CD14-positive monocyte (primary cell): ENCODE data around the gene PRELID3B. TPM values are rescaled to one million over a fixed set of nuclear protein-coding genes. Genes with fewer than 3 reads are reported as not detected.

Source experiments
- DNase-seq, 3 donors: peaks; one replicate each; pipeline ENCODE4 v3.0.0-alpha.2; 2011 to 2022
- H2AFZ ChIP-seq: 2 replicates; pipeline ENCODE4 v1.6.0; 2012; ENCODE audit warnings: mild to moderate bottlenecking, low read depth, low read length, inconsistent platforms; ENCODE audit not compliant: insufficient read depth, poor library complexity, severe bottlenecking
- H3K27ac ChIP-seq, 2 donors: 1 replicate in 1 of 2; 2 replicates in 1 of 2; pipeline ENCODE4 v1.5.1; 2012 to 2013; ENCODE audit warnings: low read length in 2 of 2, control low read depth in 1 of 2, inconsistent platforms in 1 of 2, low read depth in 1 of 2, mild to moderate bottlenecking in 1 of 2
- H3K27me3 ChIP-seq, 2 donors: one replicate each; pipeline versions ENCODE4 v1.6.0 to v1.6.1; 2011 to 2013; ENCODE audit warnings: low read length in 2 of 2; ENCODE audit not compliant: control insufficient read depth in 2 of 2, insufficient read depth in 2 of 2
- H3K36me3 ChIP-seq, 2 donors: replicated peaks in 1 of 2; 1 replicate in 1 of 2; 2 replicates in 1 of 2; pipeline versions ENCODE4 v1.5.1 to v1.6.1; 2012 to 2013; ENCODE audit warnings: low read length in 2 of 2, control low read depth in 1 of 2, inconsistent platforms in 1 of 2, mild to moderate bottlenecking in 1 of 2; ENCODE audit not compliant: insufficient read depth in 2 of 2, control insufficient read depth in 1 of 2
- H3K4me1 ChIP-seq, 2 donors: 1 replicate in 1 of 2; 2 replicates in 1 of 2; pipeline versions ENCODE4 v1.5.1 to v1.6.1; 2012 to 2013; ENCODE audit warnings: low read length in 2 of 2, control low read depth in 1 of 2, inconsistent platforms in 1 of 2, mild to moderate bottlenecking in 1 of 2, moderate library complexity in 1 of 2; ENCODE audit not compliant: insufficient read depth in 2 of 2, control insufficient read depth in 1 of 2
- H3K4me2 ChIP-seq: replicated peaks from 2 replicates; pipeline ENCODE3; 2012; ENCODE audit warnings: low read length, moderate library complexity, mild to moderate bottlenecking; ENCODE audit not compliant: poor library complexity, severe bottlenecking; ENCODE audit errors: extremely low read depth
- H3K4me3 ChIP-seq, 3 experiments: fragments of 200-600 bp in 1 of 3; sonication (generic) in 1 of 3; replicated peaks in 1 of 3; 1 replicate in 2 of 3; 2 replicates in 1 of 3; pipeline ENCODE4 v1.5.1; 2011 to 2013; ENCODE audit warnings: low read length in 3 of 3, mild to moderate bottlenecking in 3 of 3, control low read depth in 2 of 3, low read depth in 2 of 3, inconsistent platforms in 1 of 3, moderate library complexity in 1 of 3
- H3K79me2 ChIP-seq: 2 replicates; pipeline ENCODE4 v1.6.0; 2012; ENCODE audit warnings: mild to moderate bottlenecking, control low read depth, inconsistent platforms, low read length, moderate library complexity; ENCODE audit not compliant: insufficient read depth
- H3K9ac ChIP-seq: 2 replicates; pipeline ENCODE4 v1.6.0; 2017; ENCODE audit warnings: low read length, mild to moderate bottlenecking; ENCODE audit not compliant: insufficient read depth, poor library complexity, severe bottlenecking
- H3K9me3 ChIP-seq, 2 donors: replicated peaks in 1 of 2; 1 replicate in 1 of 2; 2 replicates in 1 of 2; pipeline versions ENCODE4 v1.5.1 to v1.6.1; 2012 to 2013; ENCODE audit warnings: low read length in 2 of 2, control low read depth in 1 of 2; ENCODE audit not compliant: control insufficient read depth in 1 of 2, insufficient read depth in 1 of 2
- H4K20me1 ChIP-seq: 2 replicates; pipeline ENCODE4 v1.6.0; 2012; ENCODE audit warnings: mild to moderate bottlenecking, low read length, control low read depth, moderate library complexity; ENCODE audit not compliant: insufficient read depth
- H3K27ac Mint-ChIP-seq, 7 donors: one replicate each; pipeline ENCODE4 v1.8.0; 2020; ENCODE audit warnings: mild to moderate bottlenecking in 7 of 7, mixed read lengths in 7 of 7, moderate library complexity in 6 of 7, inconsistent platforms in 2 of 7
- H3K27me3 Mint-ChIP-seq, 3 donors: one replicate each; pipeline ENCODE4 v1.8.0; 2021 to 2022; ENCODE audit warnings: low read depth in 3 of 3, mild to moderate bottlenecking in 3 of 3, mixed read lengths in 3 of 3, moderate library complexity in 3 of 3, inconsistent platforms in 1 of 3
- H3K36me3 Mint-ChIP-seq, 2 donors: one replicate each; pipeline ENCODE4 v1.8.0; 2020; ENCODE audit warnings: mixed read lengths in 2 of 2, inconsistent platforms in 1 of 2, mild to moderate bottlenecking in 1 of 2
- H3K4me1 Mint-ChIP-seq: one replicate; pipeline ENCODE4 v1.8.0; 2020; ENCODE audit warnings: mild to moderate bottlenecking, mixed read lengths
- H3K4me3 Mint-ChIP-seq, 2 donors: one replicate each; pipeline ENCODE4 v1.8.0; 2020; ENCODE audit warnings: mild to moderate bottlenecking in 2 of 2, mixed read lengths in 2 of 2, moderate library complexity in 1 of 2
- H3K9me3 Mint-ChIP-seq, 7 donors: one replicate each; pipeline ENCODE4 v1.8.0; 2020 to 2022; ENCODE audit warnings: mixed read lengths in 7 of 7, mild to moderate bottlenecking in 6 of 7, moderate library complexity in 6 of 7, inconsistent platforms in 2 of 7
- WGBS: methylation state at CpG from one replicate; pipeline ENCODE4 v1.1.5; 2013; ENCODE audit warnings: missing lambda C conversion rate; ENCODE audit not compliant: insufficient coverage; 5-methylcytosine and 5-hydroxymethylcytosine counted together
- intact Hi-C, 2 donors: fragments of 100-400 bp; cut with micrococcal nuclease; formaldehyde crosslinking; loops; one replicate each; pipeline versions ENCODE4 v1.15.0 to v1.15.1; 2023
- polyA plus RNA-seq, 3 donors: library from polyadenylated mRNA; depleted of rRNA in 1 of 3; unstranded in 2 of 3; stranded (reverse) in 1 of 3; fragments of 300-500 nt in 2 of 3; fragments of >200 nt in 1 of 3; fragmentation: Illumina TruSeq in 2 of 3; gene quantifications; 1 replicate in 2 of 3; 2 replicates in 1 of 3; pipeline ENCODE4 v1.2.3, GENCODE V29; 2012 to 2021
- TF ChIP-seq, protein P1 (sequence below): fragments of 200-600 bp; IDR thresholded peaks from one replicate; pipeline ENCODE4 v1.8.0; 2022; ENCODE audit warnings: antibody characterized with exemption, mild to moderate bottlenecking

Gene PRELID3B
- polyA plus RNA-seq, 3 donors = 16.9 to 21.0 (median 20.1) TPM

DNA sequence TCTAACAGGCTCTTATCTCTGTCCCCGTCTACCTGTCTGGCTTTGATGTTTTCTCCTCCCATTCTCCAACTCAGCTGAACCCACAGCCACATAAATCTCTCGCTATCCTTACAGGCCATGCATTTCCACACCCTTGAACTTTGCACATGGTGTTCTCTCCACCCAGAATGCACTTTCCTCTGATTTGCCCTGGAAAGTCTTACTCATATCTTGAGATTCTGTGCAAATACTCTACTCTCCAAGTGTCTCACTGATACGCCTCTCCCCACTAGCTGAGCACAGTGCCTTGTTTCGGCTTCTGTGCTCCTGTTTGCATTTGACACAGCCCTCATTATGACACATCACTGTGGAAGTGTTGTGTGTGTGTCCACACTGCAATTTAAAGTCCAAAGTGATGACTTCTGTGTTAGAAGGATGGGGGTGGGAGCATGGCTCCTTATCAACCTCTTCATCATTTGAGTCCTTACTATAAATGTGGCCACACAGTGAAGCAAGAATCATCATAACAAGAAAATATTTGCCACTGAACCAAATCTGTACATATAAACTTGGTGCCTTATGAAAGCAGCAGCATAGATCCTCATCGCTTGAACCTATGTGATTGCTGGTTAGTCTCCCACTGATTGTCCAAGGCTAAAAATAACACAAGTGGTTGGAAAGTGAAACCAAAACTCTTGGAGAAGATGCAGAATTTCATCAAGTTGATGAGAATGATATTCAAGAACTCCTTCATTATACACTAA is 5.5 kb upstream of the PRELID3B start:
- no peak overlapping the region for H3K4me3 Mint-ChIP-seq
- Histone ChIP-seq H3K36me3 (no peaks in the 10 kb centered on the region), H2AFZ (no peak overlapping the region), H3K79me2 (no peaks in the 10 kb centered on the region), H3K27me3 (peaks cover 11 to 24% of the 10 kb centered on the region in 2 donors), H3K4me3 (no peak overlapping the region), H4K20me1 (no peaks in the 10 kb centered on the region), H3K27ac (no peak overlapping the region), H3K9me3 (no peaks in the 10 kb centered on the region), H3K4me2 (no peak overlapping the region), H3K4me1 (peaks cover 4 to 5% of the 10 kb centered on the region in 2 donors), H3K9ac (no peak overlapping the region)
- TF ChIP-seq, protein P1, sequence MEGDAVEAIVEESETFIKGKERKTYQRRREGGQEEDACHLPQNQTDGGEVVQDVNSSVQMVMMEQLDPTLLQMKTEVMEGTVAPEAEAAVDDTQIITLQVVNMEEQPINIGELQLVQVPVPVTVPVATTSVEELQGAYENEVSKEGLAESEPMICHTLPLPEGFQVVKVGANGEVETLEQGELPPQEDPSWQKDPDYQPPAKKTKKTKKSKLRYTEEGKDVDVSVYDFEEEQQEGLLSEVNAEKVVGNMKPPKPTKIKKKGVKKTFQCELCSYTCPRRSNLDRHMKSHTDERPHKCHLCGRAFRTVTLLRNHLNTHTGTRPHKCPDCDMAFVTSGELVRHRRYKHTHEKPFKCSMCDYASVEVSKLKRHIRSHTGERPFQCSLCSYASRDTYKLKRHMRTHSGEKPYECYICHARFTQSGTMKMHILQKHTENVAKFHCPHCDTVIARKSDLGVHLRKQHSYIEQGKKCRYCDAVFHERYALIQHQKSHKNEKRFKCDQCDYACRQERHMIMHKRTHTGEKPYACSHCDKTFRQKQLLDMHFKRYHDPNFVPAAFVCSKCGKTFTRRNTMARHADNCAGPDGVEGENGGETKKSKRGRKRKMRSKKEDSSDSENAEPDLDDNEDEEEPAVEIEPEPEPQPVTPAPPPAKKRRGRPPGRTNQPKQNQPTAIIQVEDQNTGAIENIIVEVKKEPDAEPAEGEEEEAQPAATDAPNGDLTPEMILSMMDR = no peak
- no peaks in the 10 kb centered on the region for H3K9me3 Mint-ChIP-seq
- peaks cover 6 to 16% (median 14%) of the 10 kb centered on the region in 3 donors for H3K27me3 Mint-ChIP-seq
- DNase-seq = no peak
- no peak overlapping the region for H3K27ac Mint-ChIP-seq
- no peaks in the 10 kb centered on the region for H3K36me3 Mint-ChIP-seq
- H3K4me1 Mint-ChIP-seq = peaks cover 13% of the 10 kb centered on the region
- 100% methylated on average over 2 of the region's 5 CpGs for WGBS
- intact Hi-C loops = loop anchor here in 1 of 2 donors (10.0 kb wide), 1 partner anchor 393 kb away; the partner anchor contains the start of gene STX16

DNA sequence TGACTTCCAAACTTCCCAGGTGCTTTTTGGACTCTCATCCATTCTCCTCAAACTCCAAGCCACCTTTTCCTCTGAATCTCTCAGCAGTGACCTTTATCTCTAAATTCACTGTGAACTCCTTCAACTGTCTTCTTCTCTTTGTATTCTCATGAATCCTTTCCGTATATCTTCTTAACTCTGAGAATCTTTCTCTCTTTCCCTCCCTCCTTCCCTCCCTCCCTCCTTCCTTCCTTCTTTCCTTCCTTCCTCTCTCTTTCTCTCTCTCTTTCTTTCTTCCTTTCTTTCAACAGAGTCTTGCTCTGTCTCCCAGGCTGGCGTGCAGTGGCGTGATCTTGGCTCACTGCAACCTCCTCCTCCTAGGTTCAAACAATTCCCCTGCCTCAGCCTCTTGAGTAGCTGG is 4.3 kb upstream of the PRELID3B start:
- H3K9ac ChIP-seq = no peak overlapping the region
- whole genome bisulfite sequencing = 94% methylated on average over 1 of the region's 3 CpGs

More for the DNA sequence above, 4.3 kb upstream of the PRELID3B start:
- no peak overlapping the region for H3K27ac Mint-ChIP-seq
- Histone ChIP-seq H2AFZ (no peak overlapping the region), H3K9me3 (no peaks in the 10 kb centered on the region), H3K4me1 (peaks cover 10 to 16% of the 10 kb centered on the region in 2 donors), H3K79me2 (peaks cover 8% of the 10 kb centered on the region), H4K20me1 (no peaks in the 10 kb centered on the region), H3K27ac (no peak overlapping the region), H3K4me2 (no peak overlapping the region), H3K27me3 (peaks cover 5 to 20% of the 10 kb centered on the region in 2 donors), H3K36me3 (no peaks in the 10 kb centered on the region), H3K4me3 (no peak overlapping the region)
- DNase-seq = no peak
- no peak overlapping the region for H3K4me3 Mint-ChIP-seq
- H3K4me1 Mint-ChIP-seq = peaks cover 19% of the 10 kb centered on the region
- intact Hi-C loops = loop anchor here in 1 of 2 donors (10.0 kb wide), 1 partner anchor 392 kb away; the partner anchor contains the start of gene STX16
- H3K27me3 Mint-ChIP-seq = peaks cover 6 to 13% (median 9%) of the 10 kb centered on the region in 3 donors
- H3K36me3 Mint-ChIP-seq = no peaks in the 10 kb centered on the region
- no peaks in the 10 kb centered on the region for H3K9me3 Mint-ChIP-seq
- TF ChIP-seq, protein P1 = no peak
